ENCODE measurements around the gene ERI3.

The ERI3 gene

DNA sequence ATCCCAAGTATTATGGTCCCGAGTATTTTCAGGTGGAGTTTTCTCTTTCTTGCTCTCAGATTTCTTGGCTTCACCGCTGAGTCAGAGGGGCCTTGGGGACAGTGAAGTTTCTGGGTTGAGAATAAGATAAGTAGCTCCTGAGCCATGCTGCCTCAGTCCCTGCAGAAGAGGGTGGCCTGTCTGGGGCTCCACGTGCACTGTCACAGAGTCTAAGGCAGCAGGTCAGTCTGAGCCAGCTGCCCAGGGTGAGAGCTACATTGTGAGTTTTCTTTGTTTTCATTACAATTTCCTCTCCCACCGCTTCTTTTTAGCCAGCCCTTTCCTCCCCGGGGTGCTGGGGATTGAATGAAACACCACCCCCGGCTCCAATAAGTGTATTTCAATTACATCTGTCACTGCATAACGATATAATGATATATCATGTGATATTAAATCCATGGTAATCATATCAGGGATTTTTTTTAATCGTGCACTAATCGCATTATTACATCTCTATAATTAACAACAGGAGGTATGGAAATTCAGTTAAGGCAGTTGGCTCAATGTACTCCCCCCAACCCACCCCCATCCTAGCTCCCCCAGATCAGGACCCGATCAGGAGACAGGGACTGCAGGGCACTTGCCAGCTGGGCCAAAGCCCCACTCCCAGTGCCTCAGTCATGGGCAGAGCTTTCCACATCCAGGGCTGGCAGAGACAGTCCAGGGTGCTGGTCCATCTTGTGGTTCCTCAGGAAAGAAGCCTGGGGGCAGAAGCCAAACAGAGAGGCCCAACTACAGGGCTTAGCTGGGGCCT lies 98.1 kb downstream of the ERI3 start:
- H3K4me2 ChIP-seq (ENCODE audit: insufficient read depth, low read length), result no peak overlapping the region
- no peak overlapping the region for H3K4me3 ChIP-seq (ENCODE audit: low read depth in 1 of 2, low read length in 2 of 2)
- ATAC-seq (ENCODE audit: insufficient read depth, low read depth) (no peak), DNase-seq (no peak)
- H3K9ac ChIP-seq (ENCODE audit: low read depth, low read length), result no peak overlapping the region
- H2AFZ ChIP-seq (ENCODE audit: low read depth, low read length), result no peak overlapping the region
- TF ChIP-seq, protein P1, sequence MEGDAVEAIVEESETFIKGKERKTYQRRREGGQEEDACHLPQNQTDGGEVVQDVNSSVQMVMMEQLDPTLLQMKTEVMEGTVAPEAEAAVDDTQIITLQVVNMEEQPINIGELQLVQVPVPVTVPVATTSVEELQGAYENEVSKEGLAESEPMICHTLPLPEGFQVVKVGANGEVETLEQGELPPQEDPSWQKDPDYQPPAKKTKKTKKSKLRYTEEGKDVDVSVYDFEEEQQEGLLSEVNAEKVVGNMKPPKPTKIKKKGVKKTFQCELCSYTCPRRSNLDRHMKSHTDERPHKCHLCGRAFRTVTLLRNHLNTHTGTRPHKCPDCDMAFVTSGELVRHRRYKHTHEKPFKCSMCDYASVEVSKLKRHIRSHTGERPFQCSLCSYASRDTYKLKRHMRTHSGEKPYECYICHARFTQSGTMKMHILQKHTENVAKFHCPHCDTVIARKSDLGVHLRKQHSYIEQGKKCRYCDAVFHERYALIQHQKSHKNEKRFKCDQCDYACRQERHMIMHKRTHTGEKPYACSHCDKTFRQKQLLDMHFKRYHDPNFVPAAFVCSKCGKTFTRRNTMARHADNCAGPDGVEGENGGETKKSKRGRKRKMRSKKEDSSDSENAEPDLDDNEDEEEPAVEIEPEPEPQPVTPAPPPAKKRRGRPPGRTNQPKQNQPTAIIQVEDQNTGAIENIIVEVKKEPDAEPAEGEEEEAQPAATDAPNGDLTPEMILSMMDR (IDR thresholded peaks at IDR 0.05; ENCODE audit: borderline replicate concordance, extremely low read depth, low read length, poor library complexity, severe bottlenecking), result no peak
- TF ChIP-seq EZH2 (IDR thresholded peaks at IDR 0.05; ENCODE audit: borderline replicate concordance, low read depth, low read length, severe bottlenecking), result no peak
- peaks cover 16% of the 10 kb centered on the region; the same call in 1 of the 2 replicates for H3K36me3 ChIP-seq (ENCODE audit: insufficient read depth, low read length)
- no peak overlapping the region for H3K27ac ChIP-seq (ENCODE audit: low read length)
- H3K27me3 ChIP-seq (ENCODE audit: insufficient read depth, low read length, poor library complexity), result no peaks in the 10 kb centered on the region
- no peaks in the 10 kb centered on the region for H3K4me1 ChIP-seq (ENCODE audit: insufficient read depth, low read length)
- H3K9me3 ChIP-seq (ENCODE audit: insufficient read depth, low read length, severe bottlenecking), result no peaks in the 10 kb centered on the region
- peaks cover 32% of the 10 kb centered on the region for H4K20me1 ChIP-seq (ENCODE audit: insufficient read depth, low read length)
- no peaks in the 10 kb centered on the region for H3K79me2 ChIP-seq (ENCODE audit: insufficient read depth, low read length)

DNA sequence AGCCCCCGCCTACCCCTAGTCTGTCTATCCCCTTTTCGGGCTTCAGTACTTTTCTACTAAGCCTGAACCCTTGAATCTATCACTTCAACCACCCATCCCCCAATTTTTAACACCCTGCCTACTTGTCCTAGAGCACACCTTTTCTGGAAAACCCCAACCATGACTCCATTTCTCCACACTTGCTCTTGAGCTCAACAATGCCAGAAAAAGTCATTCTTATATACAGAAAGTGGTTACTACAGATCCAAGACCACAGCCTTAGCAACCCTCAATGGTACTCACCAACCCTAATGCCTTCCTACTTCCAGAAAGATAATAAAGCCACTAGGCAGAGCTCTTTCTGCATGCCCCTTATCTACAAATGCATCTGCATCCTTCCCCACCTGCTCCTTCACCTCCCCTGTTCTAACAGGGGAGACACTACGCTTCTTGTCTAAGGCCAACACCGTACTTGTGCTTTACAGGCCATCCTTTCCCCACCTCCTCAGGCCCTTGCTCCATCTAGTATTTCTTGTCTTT lies 100.6 kb downstream of the ERI3 start:
- no peak overlapping the region for H3K4me2 ChIP-seq (ENCODE audit: insufficient read depth, low read length)
- ATAC-seq (ENCODE audit: insufficient read depth, low read depth), result no peak
- no peaks in the 10 kb centered on the region for H3K79me2 ChIP-seq (ENCODE audit: insufficient read depth, low read length)
- no peak overlapping the region for H3K4me3 ChIP-seq (ENCODE audit: low read depth in 1 of 2, low read length in 2 of 2)
- no peaks in the 10 kb centered on the region for H3K9me3 ChIP-seq (ENCODE audit: insufficient read depth, low read length, severe bottlenecking)
- H3K27me3 ChIP-seq (ENCODE audit: insufficient read depth, low read length, poor library complexity), result no peaks in the 10 kb centered on the region
- no peak overlapping the region for H3K27ac ChIP-seq (ENCODE audit: low read length)
- H3K9ac ChIP-seq (ENCODE audit: low read depth, low read length), result no peak overlapping the region
- peaks cover 26% of the 10 kb centered on the region for H3K36me3 ChIP-seq (ENCODE audit: insufficient read depth, low read length)
- no peak overlapping the region for H2AFZ ChIP-seq (ENCODE audit: low read depth, low read length)
- DNase-seq, result no peak
- peaks cover 31% of the 10 kb centered on the region for H4K20me1 ChIP-seq (ENCODE audit: insufficient read depth, low read length)
- no peaks in the 10 kb centered on the region for H3K4me1 ChIP-seq (ENCODE audit: insufficient read depth, low read length)
- TF ChIP-seq, protein P1 (IDR thresholded peaks at IDR 0.05; ENCODE audit: borderline replicate concordance, extremely low read depth, low read length, poor library complexity, severe bottlenecking), result no peak
- TF ChIP-seq EZH2 (IDR thresholded peaks at IDR 0.05; ENCODE audit: borderline replicate concordance, low read depth, low read length, severe bottlenecking), result no peak

DNA sequence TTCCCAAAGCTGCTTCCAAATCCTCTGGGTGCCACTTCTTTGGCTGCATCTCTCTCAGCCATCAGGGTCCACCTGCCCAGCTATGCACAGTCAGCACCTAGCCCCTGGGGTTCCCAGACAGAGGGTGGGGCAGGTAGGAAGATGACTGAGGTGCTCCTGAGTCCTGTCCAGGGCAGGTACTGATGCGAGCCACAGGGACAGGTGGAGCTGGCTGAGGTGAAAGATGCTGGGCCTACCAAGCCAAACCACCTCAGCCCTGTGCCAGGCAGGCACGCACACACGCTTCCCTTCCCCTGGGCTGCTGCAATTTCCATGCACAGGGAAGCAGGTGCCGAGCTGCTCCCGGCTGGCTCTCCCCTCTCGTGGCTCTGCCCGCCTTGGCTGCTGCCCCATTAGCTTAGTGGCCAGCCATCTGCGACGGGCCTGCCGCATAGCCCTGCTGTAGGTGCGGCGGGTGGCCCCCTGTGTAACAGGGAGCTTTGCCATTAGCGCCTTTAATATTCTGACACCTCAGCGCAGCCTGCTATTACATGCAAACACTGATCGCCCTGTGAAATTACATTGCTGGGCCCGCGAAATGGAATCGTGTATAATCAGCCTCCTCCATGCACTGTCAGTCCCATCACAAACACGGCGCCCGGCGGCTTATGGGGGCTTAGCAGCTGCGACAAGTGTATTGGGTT lies 102.9 kb downstream of the ERI3 start:
- H3K79me2 ChIP-seq (ENCODE audit: insufficient read depth, low read length), result no peaks in the 10 kb centered on the region
- H3K4me2 ChIP-seq (ENCODE audit: insufficient read depth, low read length), result no peak overlapping the region
- TF ChIP-seq, protein P1 (IDR thresholded peaks at IDR 0.05; ENCODE audit: borderline replicate concordance, extremely low read depth, low read length, poor library complexity, severe bottlenecking), result no peak
- TF ChIP-seq EZH2 (IDR thresholded peaks at IDR 0.05; ENCODE audit: borderline replicate concordance, low read depth, low read length, severe bottlenecking), result no peak
- H3K27me3 ChIP-seq (ENCODE audit: insufficient read depth, low read length, poor library complexity), result no peaks in the 10 kb centered on the region
- H3K4me1 ChIP-seq (ENCODE audit: insufficient read depth, low read length), result no peaks in the 10 kb centered on the region
- no peak overlapping the region for H2AFZ ChIP-seq (ENCODE audit: low read depth, low read length)
- H4K20me1 ChIP-seq (ENCODE audit: insufficient read depth, low read length), result peaks cover 29% of the 10 kb centered on the region
- no peak overlapping the region for H3K27ac ChIP-seq (ENCODE audit: low read length)
- no peak overlapping the region for H3K4me3 ChIP-seq (ENCODE audit: low read depth in 1 of 2, low read length in 2 of 2)
- peaks cover 33% of the 10 kb centered on the region for H3K36me3 ChIP-seq (ENCODE audit: insufficient read depth, low read length)
- H3K9me3 ChIP-seq (ENCODE audit: insufficient read depth, low read length, severe bottlenecking), result no peaks in the 10 kb centered on the region
- DNase-seq, result no peak
- ATAC-seq (ENCODE audit: insufficient read depth, low read depth), result no peak
- H3K9ac ChIP-seq (ENCODE audit: low read depth, low read length), result no peak overlapping the region

Data from DND-41 (cell line).